DOHH2 (cell line): Measurements from ENCODE around the gene KIF18B.

ENCODE experiments used
- CTCF ChIP-seq: fragments of 200-600 bp; sonication (generic); IDR thresholded peaks from one replicate; pipeline ENCODE4 v1.5.1; 2014; ENCODE audit warnings: antibody characterized with exemption, mild to moderate bottlenecking, low read depth, low read length; ENCODE audit not compliant: poor library complexity, severe bottlenecking
- EZH2phosphoT487 ChIP-seq: fragments of 200-600 bp; sonication (generic); IDR thresholded peaks from 2 replicates; pipeline ENCODE4 v1.6.1; 2017; ENCODE audit warnings: borderline replicate concordance, mild to moderate bottlenecking, antibody characterized with exemption, low read length, moderate library complexity, mixed read lengths

GRCh38 chr17:44990994-44991393, 43.4 kb upstream of the KIF18B start:
- TF ChIP-seq CTCF (no peak), EZH2phosphoT487 (no peak)
